ENCODE data around the gene MRC2. TPM values are rescaled to one million over a fixed set of nuclear protein-coding genes. Genes with fewer than 3 reads are reported as not detected.

Gene MRC2
- polyA plus RNA-seq, 2 of the 4 experiments (the other 2 are of a cell fraction) = 20.2 to 57.3 TPM

DNA sequence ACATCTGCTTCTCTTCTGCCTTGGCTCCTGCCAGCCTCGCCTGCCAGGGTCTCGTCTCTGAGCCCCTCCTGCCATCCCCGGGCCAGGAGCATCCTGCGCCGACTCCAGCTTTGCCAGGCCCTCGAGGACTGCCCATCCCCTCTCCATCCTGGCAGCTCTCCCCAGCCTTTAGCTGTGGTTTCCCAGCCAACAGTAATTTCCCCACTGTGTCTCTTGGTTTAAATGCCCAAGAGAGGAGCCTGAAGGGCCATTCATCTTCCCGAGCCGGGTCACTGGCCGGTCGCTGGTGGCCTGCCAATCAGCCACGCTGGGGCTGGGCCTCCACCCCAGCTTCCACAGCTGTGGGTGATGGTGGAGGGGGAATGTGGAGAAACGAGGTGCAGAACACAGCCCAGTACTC lies 47.8 kb downstream of the MRC2 start (continued):
- TF ChIP-seq, protein P1, sequence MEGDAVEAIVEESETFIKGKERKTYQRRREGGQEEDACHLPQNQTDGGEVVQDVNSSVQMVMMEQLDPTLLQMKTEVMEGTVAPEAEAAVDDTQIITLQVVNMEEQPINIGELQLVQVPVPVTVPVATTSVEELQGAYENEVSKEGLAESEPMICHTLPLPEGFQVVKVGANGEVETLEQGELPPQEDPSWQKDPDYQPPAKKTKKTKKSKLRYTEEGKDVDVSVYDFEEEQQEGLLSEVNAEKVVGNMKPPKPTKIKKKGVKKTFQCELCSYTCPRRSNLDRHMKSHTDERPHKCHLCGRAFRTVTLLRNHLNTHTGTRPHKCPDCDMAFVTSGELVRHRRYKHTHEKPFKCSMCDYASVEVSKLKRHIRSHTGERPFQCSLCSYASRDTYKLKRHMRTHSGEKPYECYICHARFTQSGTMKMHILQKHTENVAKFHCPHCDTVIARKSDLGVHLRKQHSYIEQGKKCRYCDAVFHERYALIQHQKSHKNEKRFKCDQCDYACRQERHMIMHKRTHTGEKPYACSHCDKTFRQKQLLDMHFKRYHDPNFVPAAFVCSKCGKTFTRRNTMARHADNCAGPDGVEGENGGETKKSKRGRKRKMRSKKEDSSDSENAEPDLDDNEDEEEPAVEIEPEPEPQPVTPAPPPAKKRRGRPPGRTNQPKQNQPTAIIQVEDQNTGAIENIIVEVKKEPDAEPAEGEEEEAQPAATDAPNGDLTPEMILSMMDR (IDR thresholded peaks at IDR 0.05) = no peak

DNA sequence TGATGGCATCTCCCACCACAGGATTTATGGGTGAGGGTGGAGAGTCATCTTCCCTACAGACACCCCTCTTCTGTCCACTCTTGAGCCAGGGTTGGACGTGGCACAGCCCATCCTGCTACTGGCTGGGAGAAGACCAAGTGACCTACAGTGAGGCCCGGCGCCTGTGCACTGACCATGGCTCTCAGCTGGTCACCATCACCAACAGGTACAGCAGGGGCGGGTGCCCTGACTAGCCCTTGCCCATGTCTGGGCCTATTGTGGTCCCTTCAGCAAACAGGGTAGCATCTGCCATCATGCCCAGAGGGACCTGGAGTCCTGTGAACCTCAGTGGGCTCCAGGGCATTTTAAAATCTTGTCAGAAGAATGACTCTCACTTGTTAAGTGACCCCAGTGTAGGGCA lies 48.2 kb downstream of the MRC2 start:
- CTCF ChIA-PET = interaction anchor here (0.6 to 13.1 kb wide), 6 partner anchors 15 to 750 kb away, joined by 3 to 178 read pairs (median 4); no protein-coding TSS in a partner anchor
- DNase-seq (ENCODE audit: low read depth in 1 of 2, low spot score in 1 of 2) = no peak
- 89% methylated on average over 1 of the region's 4 CpGs for WGBS (ENCODE audit: missing lambda C conversion rate)
- no peak overlapping the region for H3K27ac ChIP-seq
- no peaks in the 10 kb centered on the region for H3K9me3 ChIP-seq
- FAIRE-seq = no peak
- TF ChIP-seq CHD4 (IDR thresholded peaks at IDR 0.05; ENCODE audit: borderline replicate concordance) (no peak), CEBPB (IDR thresholded peaks at IDR 0.05) (no peak), TP53 (CRISPR knock-in tag; IDR thresholded peaks at IDR 0.05) (no peak), CHD2 (IDR thresholded peaks at IDR 0.05; ENCODE audit: low read length, partially characterized antibody) (no peak), TFCP2L1 (CRISPR knock-in tag; IDR thresholded peaks at IDR 0.05) (no peak), SMC3 (IDR thresholded peaks at IDR 0.05) (no peak), FOSL2 (IDR thresholded peaks at IDR 0.05) (no peak), FOSL2 (CRISPR knock-in tag; IDR thresholded peaks at IDR 0.05) (no peak), MAZ (IDR thresholded peaks at IDR 0.05; ENCODE audit: borderline replicate concordance, low read depth, low read length) (no peak), HEYL (CRISPR knock-in tag; IDR thresholded peaks at IDR 0.05) (no peak), RAD21 (conservative IDR thresholded peaks at IDR 0.05 in 1 of 2, IDR thresholded peaks at IDR 0.05 in 1 of 2) (no peak), HOXB5 (CRISPR knock-in tag; IDR thresholded peaks at IDR 0.05) (no peak), ZFP36 (IDR thresholded peaks at IDR 0.05; ENCODE audit: borderline replicate concordance, partially characterized antibody) (no peak), ZC3H11A (IDR thresholded peaks at IDR 0.05) (no peak), JUN (IDR thresholded peaks at IDR 0.05) (no peak), POLR2A (IDR thresholded peaks at IDR 0.05; ENCODE audit: low read length) (no peak), GATA3 (IDR thresholded peaks at IDR 0.05; ENCODE audit: borderline replicate concordance) (no peak)
- TF ChIP-seq, protein P2, sequence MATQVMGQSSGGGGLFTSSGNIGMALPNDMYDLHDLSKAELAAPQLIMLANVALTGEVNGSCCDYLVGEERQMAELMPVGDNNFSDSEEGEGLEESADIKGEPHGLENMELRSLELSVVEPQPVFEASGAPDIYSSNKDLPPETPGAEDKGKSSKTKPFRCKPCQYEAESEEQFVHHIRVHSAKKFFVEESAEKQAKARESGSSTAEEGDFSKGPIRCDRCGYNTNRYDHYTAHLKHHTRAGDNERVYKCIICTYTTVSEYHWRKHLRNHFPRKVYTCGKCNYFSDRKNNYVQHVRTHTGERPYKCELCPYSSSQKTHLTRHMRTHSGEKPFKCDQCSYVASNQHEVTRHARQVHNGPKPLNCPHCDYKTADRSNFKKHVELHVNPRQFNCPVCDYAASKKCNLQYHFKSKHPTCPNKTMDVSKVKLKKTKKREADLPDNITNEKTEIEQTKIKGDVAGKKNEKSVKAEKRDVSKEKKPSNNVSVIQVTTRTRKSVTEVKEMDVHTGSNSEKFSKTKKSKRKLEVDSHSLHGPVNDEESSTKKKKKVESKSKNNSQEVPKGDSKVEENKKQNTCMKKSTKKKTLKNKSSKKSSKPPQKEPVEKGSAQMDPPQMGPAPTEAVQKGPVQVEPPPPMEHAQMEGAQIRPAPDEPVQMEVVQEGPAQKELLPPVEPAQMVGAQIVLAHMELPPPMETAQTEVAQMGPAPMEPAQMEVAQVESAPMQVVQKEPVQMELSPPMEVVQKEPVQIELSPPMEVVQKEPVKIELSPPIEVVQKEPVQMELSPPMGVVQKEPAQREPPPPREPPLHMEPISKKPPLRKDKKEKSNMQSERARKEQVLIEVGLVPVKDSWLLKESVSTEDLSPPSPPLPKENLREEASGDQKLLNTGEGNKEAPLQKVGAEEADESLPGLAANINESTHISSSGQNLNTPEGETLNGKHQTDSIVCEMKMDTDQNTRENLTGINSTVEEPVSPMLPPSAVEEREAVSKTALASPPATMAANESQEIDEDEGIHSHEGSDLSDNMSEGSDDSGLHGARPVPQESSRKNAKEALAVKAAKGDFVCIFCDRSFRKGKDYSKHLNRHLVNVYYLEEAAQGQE (IDR thresholded peaks at IDR 0.05) = no peak
- TF ChIP-seq, protein P3, sequence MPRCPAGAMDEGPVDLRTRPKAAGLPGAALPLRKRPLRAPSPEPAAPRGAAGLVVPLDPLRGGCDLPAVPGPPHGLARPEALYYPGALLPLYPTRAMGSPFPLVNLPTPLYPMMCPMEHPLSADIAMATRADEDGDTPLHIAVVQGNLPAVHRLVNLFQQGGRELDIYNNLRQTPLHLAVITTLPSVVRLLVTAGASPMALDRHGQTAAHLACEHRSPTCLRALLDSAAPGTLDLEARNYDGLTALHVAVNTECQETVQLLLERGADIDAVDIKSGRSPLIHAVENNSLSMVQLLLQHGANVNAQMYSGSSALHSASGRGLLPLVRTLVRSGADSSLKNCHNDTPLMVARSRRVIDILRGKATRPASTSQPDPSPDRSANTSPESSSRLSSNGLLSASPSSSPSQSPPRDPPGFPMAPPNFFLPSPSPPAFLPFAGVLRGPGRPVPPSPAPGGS (IDR thresholded peaks at IDR 0.05) = no peak
- POLR2A ChIA-PET = no interaction called here
- ATAC-seq = no peak
- H3K4me2 ChIP-seq = no peak overlapping the region
- peaks cover 6% of the 10 kb centered on the region; the same call in 1 of the 3 replicates for H3K4me1 ChIP-seq
- H3K4me3 ChIP-seq = no peak overlapping the region

Data from A549 (cell line).